ENCODE results near the gene TMEM135. TPM values are rescaled to one million over a fixed set of nuclear protein-coding genes. Genes with fewer than 3 reads are reported as not detected.

TMEM135 gene
- total RNA-seq, 1 donor from 2014 or later = 20.6 TPM

GRCh38 chr11:87232320-87232719 is 194.6 kb downstream of the TMEM135 start:
- peaks cover 9% of the 10 kb centered on the region for H3K36me3 Mint-ChIP-seq (ENCODE audit: low read depth, unreplicated experiment)
- FAIRE-seq = no peak

GRCh38 chr11:87235366-87235765 is 197.6 kb downstream of the TMEM135 start:
- no peak overlapping the region for H3K9ac ChIP-seq (ENCODE audit: low read length)
- H4K20me1 ChIP-seq (ENCODE audit: insufficient read depth, low read length) = no peaks in the 10 kb centered on the region
- DNase-seq (ENCODE audit: low read depth) (no peak), FAIRE-seq (no peak)
- no peaks in the 10 kb centered on the region for H3K9me3 ChIP-seq (ENCODE audit: insufficient read depth, low read depth, low read length)
- no peaks in the 10 kb centered on the region for H3K27me3 ChIP-seq (ENCODE audit: insufficient read depth, low read length)
- H3K4me3 ChIP-seq (ENCODE audit: insufficient read depth, low read depth, low read length) = no peak overlapping the region
- no peak overlapping the region for H3K27ac ChIP-seq (ENCODE audit: low read depth, low read length)
- H3K79me2 ChIP-seq (ENCODE audit: insufficient read depth, low read length) = no peaks in the 10 kb centered on the region
- H2AFZ ChIP-seq (ENCODE audit: low read depth, low read length) = no peak overlapping the region
- no peaks in the 10 kb centered on the region for H3K4me1 ChIP-seq (ENCODE audit: insufficient read depth, low read length)
- H3K4me3 Mint-ChIP-seq (ENCODE audit: unreplicated experiment) = no peak overlapping the region
- H3K4me2 ChIP-seq (ENCODE audit: low read length) = no peak overlapping the region
- H3K9me3 Mint-ChIP-seq (ENCODE audit: unreplicated experiment) = peaks cover 9% of the 10 kb centered on the region
- H3K4me1 Mint-ChIP-seq (ENCODE audit: low read depth, unreplicated experiment) = no peaks in the 10 kb centered on the region
- no peaks in the 10 kb centered on the region for H3K36me3 ChIP-seq (ENCODE audit: insufficient read depth, low read length)
- TF ChIP-seq EZH2 (IDR thresholded peaks at IDR 0.05; ENCODE audit: insufficient read depth, low read length) (no peak), CTCF (IDR thresholded peaks at IDR 0.05; ENCODE audit: insufficient read depth, low read depth, low read length) (no peak)
- H3K27ac Mint-ChIP-seq (ENCODE audit: unreplicated experiment) = no peak overlapping the region
- no peaks in the 10 kb centered on the region for H3K27me3 Mint-ChIP-seq (ENCODE audit: low read depth, unreplicated experiment)
- peaks cover 9% of the 10 kb centered on the region for H3K36me3 Mint-ChIP-seq (ENCODE audit: low read depth, unreplicated experiment)

More at GRCh38 chr11:87232320-87232719, 194.6 kb downstream of the TMEM135 start:
- Mint-ChIP-seq H3K9me3 (ENCODE audit: unreplicated experiment) (peaks cover 9% of the 10 kb centered on the region), H3K4me1 (ENCODE audit: low read depth, unreplicated experiment) (no peaks in the 10 kb centered on the region), H3K4me3 (ENCODE audit: unreplicated experiment) (no peak overlapping the region), H3K27me3 (ENCODE audit: low read depth, unreplicated experiment) (no peaks in the 10 kb centered on the region), H3K27ac (ENCODE audit: unreplicated experiment) (no peak overlapping the region)
- Histone ChIP-seq H3K79me2 (ENCODE audit: insufficient read depth, low read length) (no peaks in the 10 kb centered on the region), H3K9me3 (ENCODE audit: insufficient read depth, low read depth, low read length) (no peaks in the 10 kb centered on the region), H3K4me2 (ENCODE audit: low read length) (no peak overlapping the region), H2AFZ (ENCODE audit: low read depth, low read length) (no peak overlapping the region), H3K36me3 (ENCODE audit: insufficient read depth, low read length) (no peaks in the 10 kb centered on the region), H3K27me3 (ENCODE audit: insufficient read depth, low read length) (no peaks in the 10 kb centered on the region), H3K4me1 (ENCODE audit: insufficient read depth, low read length) (no peaks in the 10 kb centered on the region), H3K9ac (ENCODE audit: low read length) (no peak overlapping the region), H3K27ac (ENCODE audit: low read depth, low read length) (no peak overlapping the region), H3K4me3 (ENCODE audit: insufficient read depth, low read depth, low read length) (no peak overlapping the region), H4K20me1 (ENCODE audit: insufficient read depth, low read length) (no peaks in the 10 kb centered on the region)
- TF ChIP-seq EZH2 (IDR thresholded peaks at IDR 0.05; ENCODE audit: insufficient read depth, low read length) = no peak
- TF ChIP-seq CTCF (IDR thresholded peaks at IDR 0.05; ENCODE audit: insufficient read depth, low read depth, low read length) = no peak
- DNase-seq (ENCODE audit: low read depth) = no peak

- H3K36me3 ChIP-seq (ENCODE audit: insufficient read depth, low read length) = no peaks in the 10 kb centered on the region
- peaks cover 9% of the 10 kb centered on the region for H3K9me3 Mint-ChIP-seq (ENCODE audit: unreplicated experiment)
- H3K79me2 ChIP-seq (ENCODE audit: insufficient read depth, low read length) = no peaks in the 10 kb centered on the region
- no peak overlapping the region for H3K4me2 ChIP-seq (ENCODE audit: low read length)
- H3K9ac ChIP-seq (ENCODE audit: low read length) = no peak overlapping the region
- no peaks in the 10 kb centered on the region for H4K20me1 ChIP-seq (ENCODE audit: insufficient read depth, low read length)
- DNase-seq (ENCODE audit: low read depth) (no peak), FAIRE-seq (no peak)
- TF ChIP-seq CTCF (IDR thresholded peaks at IDR 0.05; ENCODE audit: insufficient read depth, low read depth, low read length) (no peak), EZH2 (IDR thresholded peaks at IDR 0.05; ENCODE audit: insufficient read depth, low read length) (no peak)
- no peaks in the 10 kb centered on the region for H3K27me3 ChIP-seq (ENCODE audit: insufficient read depth, low read length)
- H3K27me3 Mint-ChIP-seq (ENCODE audit: low read depth, unreplicated experiment) = no peaks in the 10 kb centered on the region
- no peaks in the 10 kb centered on the region for H3K9me3 ChIP-seq (ENCODE audit: insufficient read depth, low read depth, low read length)
- no peaks in the 10 kb centered on the region for H3K4me1 Mint-ChIP-seq (ENCODE audit: low read depth, unreplicated experiment)
- H3K27ac ChIP-seq (ENCODE audit: low read depth, low read length) = no peak overlapping the region
- peaks cover 9% of the 10 kb centered on the region for H3K36me3 Mint-ChIP-seq (ENCODE audit: low read depth, unreplicated experiment)
- H3K27ac Mint-ChIP-seq (ENCODE audit: unreplicated experiment) = no peak overlapping the region
- no peak overlapping the region for H2AFZ ChIP-seq (ENCODE audit: low read depth, low read length)
- no peaks in the 10 kb centered on the region for H3K4me1 ChIP-seq (ENCODE audit: insufficient read depth, low read length)
- H3K4me3 Mint-ChIP-seq (ENCODE audit: unreplicated experiment) = no peak overlapping the region
- no peak overlapping the region for H3K4me3 ChIP-seq (ENCODE audit: insufficient read depth, low read depth, low read length)
Observed at GRCh38 chr11:87236368-87236767, 198.6 kb downstream of the TMEM135 start.
